Vagina (tissue), 2 donors: ENCODE measurements around the gene RNU1-2.
"Not testable (repeated sequence)": the region's sequence is repeated elsewhere in the genome, so short reads cannot be mapped to it uniquely, and the experiment has no call there.

ENCODE experiments used
- POLR2A ChIP-seq, 2 donors: fragments of 450-650 bp; IDR thresholded peaks; one replicate each; pipeline ENCODE4 v1.6.1; 2017; ENCODE audit warnings: antibody characterized with exemption in 2 of 2, mild to moderate bottlenecking in 2 of 2, moderate library complexity in 2 of 2
- TF ChIP-seq, protein P1 (sequence below), 3 experiments: fragments of 450-650 bp in 2 of 3; fragments of 200-600 bp in 1 of 3; sonication (generic) in 1 of 3; IDR thresholded peaks; one replicate each; pipeline ENCODE4 v1.5.1; 2017 to 2019; ENCODE audit warnings: antibody characterized with exemption in 3 of 3, mild to moderate bottlenecking in 2 of 3, moderate library complexity in 2 of 3

DNA sequence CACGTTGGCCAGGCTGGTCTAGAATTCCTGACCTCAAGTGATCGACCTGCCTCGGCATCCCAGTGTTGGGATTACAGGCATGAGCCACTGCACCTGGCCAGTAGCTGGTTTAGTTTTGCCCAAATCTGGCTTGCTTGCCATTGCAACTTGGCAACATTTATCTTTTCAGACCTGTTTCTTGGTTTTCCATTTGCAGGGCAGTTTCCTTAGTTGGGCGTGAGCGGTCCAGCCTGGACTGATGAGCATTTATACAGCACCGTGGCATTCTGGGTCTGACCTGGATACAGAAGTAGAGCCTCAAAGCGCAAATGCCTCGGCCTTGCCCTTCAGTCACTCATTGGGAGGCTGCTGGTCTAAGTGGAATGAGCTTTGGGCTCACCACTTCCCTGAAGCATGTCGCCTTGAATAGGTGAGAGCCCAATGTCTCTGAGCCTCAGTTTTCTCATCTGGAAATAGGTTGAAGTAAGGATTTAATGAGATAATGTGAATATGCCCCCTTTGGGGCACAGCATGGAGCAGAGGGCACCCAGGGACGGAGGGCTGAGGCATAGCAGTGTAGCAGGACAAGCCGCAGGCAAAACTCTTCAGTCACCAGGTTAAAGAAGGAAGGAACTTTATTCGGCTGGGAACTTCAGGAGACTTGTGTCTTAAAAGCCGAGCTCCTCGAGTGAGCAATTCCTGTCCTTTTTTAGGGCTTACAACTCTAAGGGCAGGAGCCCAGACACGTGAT, 23.3 kb downstream of the RNU1-2 start:
- TF ChIP-seq, protein P1, sequence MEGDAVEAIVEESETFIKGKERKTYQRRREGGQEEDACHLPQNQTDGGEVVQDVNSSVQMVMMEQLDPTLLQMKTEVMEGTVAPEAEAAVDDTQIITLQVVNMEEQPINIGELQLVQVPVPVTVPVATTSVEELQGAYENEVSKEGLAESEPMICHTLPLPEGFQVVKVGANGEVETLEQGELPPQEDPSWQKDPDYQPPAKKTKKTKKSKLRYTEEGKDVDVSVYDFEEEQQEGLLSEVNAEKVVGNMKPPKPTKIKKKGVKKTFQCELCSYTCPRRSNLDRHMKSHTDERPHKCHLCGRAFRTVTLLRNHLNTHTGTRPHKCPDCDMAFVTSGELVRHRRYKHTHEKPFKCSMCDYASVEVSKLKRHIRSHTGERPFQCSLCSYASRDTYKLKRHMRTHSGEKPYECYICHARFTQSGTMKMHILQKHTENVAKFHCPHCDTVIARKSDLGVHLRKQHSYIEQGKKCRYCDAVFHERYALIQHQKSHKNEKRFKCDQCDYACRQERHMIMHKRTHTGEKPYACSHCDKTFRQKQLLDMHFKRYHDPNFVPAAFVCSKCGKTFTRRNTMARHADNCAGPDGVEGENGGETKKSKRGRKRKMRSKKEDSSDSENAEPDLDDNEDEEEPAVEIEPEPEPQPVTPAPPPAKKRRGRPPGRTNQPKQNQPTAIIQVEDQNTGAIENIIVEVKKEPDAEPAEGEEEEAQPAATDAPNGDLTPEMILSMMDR (IDR thresholded peaks at IDR 0.05) = not testable (repeated sequence)
- not testable (repeated sequence) for TF ChIP-seq POLR2A (IDR thresholded peaks at IDR 0.05)
